Measurements from ENCODE around the gene HOXA6.

GRCh38 chr7:27157702-27158431 lies 10.3 kb upstream of the HOXA6 start:
- no peak for TF ChIP-seq EZH2 (IDR thresholded peaks at IDR 0.05)
- TF ChIP-seq CTCF (IDR thresholded peaks at IDR 0.05 in 2 of 3, conservative IDR thresholded peaks at IDR 0.05 in 1 of 3; ENCODE audit: borderline replicate concordance in 1 of 3, insufficient read depth in 1 of 3, low read depth in 2 of 3, low read length in 2 of 3) = no peak
- TF ChIP-seq POLR2A (IDR thresholded peaks at IDR 0.05; ENCODE audit: borderline replicate concordance, extremely low read depth, insufficient read depth, insufficient read length) = no peak
- no peak for TF ChIP-seq SP1 (IDR thresholded peaks at IDR 0.05; ENCODE audit: low read depth)
- no peak for TF ChIP-seq ELF1 (IDR thresholded peaks at IDR 0.05; ENCODE audit: borderline replicate concordance, low read depth)
- no peak for TF ChIP-seq EZH2phosphoT487 (IDR thresholded peaks at IDR 0.05; ENCODE audit: borderline replicate concordance)
- TF ChIP-seq ZNF274 (IDR thresholded peaks at IDR 0.05; ENCODE audit: low read depth, low read length) = no peak
- TF ChIP-seq REST (IDR thresholded peaks at IDR 0.05; ENCODE audit: low read depth) = no peak
- TF ChIP-seq JUND (IDR thresholded peaks at IDR 0.05) = no peak
- no peak for TF ChIP-seq FOSL1 (IDR thresholded peaks at IDR 0.05; ENCODE audit: low read depth)
- TF ChIP-seq EGR1 (IDR thresholded peaks at IDR 0.05; ENCODE audit: low read depth) = no peak
- TF ChIP-seq TCF7L2 (IDR thresholded peaks at IDR 0.05; ENCODE audit: borderline replicate concordance, extremely low read depth, insufficient read depth, insufficient read length) = no peak
- no peak for TF ChIP-seq YY1 (IDR thresholded peaks at IDR 0.05; ENCODE audit: extremely low read depth, insufficient replicate concordance, low read depth, low read length)
- TF ChIP-seq SRF (IDR thresholded peaks at IDR 0.05; ENCODE audit: low read depth) = no peak

All from HCT116 (cell line).